ENCODE data around the gene PDLIM7. TPM values are rescaled to one million over a fixed set of nuclear protein-coding genes. Genes with fewer than 3 reads are reported as not detected.

Gene PDLIM7
- total RNA-seq, 1 donor from 2014 or later: 187 TPM

- peak overlapping the region; percentile 87 for H3K4me3 Mint-ChIP-seq
- peaks cover 5% of the 10 kb centered on the region for H3K36me3 Mint-ChIP-seq
- TF ChIP-seq, protein P1, sequence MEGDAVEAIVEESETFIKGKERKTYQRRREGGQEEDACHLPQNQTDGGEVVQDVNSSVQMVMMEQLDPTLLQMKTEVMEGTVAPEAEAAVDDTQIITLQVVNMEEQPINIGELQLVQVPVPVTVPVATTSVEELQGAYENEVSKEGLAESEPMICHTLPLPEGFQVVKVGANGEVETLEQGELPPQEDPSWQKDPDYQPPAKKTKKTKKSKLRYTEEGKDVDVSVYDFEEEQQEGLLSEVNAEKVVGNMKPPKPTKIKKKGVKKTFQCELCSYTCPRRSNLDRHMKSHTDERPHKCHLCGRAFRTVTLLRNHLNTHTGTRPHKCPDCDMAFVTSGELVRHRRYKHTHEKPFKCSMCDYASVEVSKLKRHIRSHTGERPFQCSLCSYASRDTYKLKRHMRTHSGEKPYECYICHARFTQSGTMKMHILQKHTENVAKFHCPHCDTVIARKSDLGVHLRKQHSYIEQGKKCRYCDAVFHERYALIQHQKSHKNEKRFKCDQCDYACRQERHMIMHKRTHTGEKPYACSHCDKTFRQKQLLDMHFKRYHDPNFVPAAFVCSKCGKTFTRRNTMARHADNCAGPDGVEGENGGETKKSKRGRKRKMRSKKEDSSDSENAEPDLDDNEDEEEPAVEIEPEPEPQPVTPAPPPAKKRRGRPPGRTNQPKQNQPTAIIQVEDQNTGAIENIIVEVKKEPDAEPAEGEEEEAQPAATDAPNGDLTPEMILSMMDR (conservative IDR thresholded peaks at IDR 0.05): peak; percentile 90
- peak; percentile 95 for DNase-seq (ENCODE audit: extremely low spot score, unreplicated experiment)
- peaks cover 12% of the 10 kb centered on the region for H3K27me3 Mint-ChIP-seq
- H3K9me3 Mint-ChIP-seq: no peaks in the 10 kb centered on the region
- peaks cover 24% of the 10 kb centered on the region for H3K4me1 Mint-ChIP-seq (ENCODE audit: unreplicated experiment)
- H3K27ac Mint-ChIP-seq: no peak overlapping the region
Measured at GRCh38 chr5:177455036-177455660, 42.3 kb downstream of the PDLIM7 start.

DNA sequence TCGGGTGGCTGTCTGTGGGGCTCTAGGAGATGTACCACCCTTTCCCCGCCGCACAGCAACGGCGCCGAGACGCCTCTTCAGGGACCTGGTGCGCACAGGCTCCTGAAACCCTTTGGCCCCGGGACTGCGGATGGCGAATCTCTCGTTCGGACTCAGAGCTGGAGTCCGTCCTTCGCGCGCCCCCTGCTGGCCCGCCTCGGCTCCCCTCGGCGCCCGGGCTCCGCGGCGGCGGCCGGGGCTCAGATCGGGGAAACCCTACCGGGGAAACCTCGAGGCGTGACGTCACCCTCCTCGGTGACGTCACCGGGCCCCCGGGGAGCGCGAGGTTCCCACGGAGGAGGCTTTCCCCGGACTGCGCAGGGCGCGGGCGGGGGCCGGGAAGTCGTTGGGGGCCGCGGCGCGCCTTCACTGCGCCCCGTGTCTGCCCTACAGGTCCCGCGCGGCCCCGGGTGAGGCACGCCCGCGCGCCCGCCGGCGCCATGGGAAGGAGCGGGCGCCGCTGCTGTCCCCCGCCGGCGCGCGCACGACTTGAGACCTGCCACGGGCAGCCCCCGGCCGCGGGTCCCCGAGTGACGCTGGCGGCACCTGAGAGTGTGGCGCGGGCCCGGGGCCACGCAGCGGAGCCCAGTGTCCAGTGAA is 42.9 kb downstream of the PDLIM7 start:
- Mint-ChIP-seq H3K4me3 (peak overlapping the region; percentile 90), H3K27me3 (peaks cover 12% of the 10 kb centered on the region), H3K36me3 (peaks cover 5% of the 10 kb centered on the region), H3K9me3 (no peaks in the 10 kb centered on the region), H3K27ac (peak overlapping the region; percentile 89), H3K4me1 (ENCODE audit: unreplicated experiment) (peaks cover 24% of the 10 kb centered on the region)
- peak; percentile 98 for DNase-seq (ENCODE audit: extremely low spot score, unreplicated experiment)
- TF ChIP-seq, protein P1 (conservative IDR thresholded peaks at IDR 0.05): peak; percentile 96

DNA sequence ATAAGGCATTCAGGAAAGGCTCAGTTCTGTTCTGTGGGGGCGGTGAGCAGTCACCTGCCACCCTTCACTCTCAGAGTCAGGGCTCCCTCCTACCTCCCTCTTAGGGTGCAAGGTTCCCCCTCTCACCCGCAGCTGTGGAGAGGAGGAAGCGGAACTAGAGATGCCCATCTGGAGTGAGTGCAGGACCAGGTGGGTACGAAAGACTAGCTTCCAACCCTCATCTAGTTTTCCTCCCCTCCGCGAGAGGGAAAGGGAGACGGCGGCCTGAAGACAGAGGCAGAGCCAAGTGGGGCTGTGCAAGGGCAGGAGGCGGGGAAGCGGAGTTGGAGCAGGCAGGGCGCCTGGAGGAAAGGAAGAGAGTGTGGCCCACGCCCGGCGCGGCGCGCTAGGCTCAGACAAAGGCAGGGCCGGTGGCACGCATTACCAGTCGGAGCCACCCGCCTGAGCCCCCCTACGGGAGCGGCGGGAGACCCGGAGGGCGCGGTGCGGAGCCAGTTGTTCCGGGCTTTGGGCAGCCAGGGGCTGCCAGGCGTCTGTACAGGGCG is 43.5 kb downstream of the PDLIM7 start:
- H3K36me3 Mint-ChIP-seq: peaks cover 5% of the 10 kb centered on the region
- peak overlapping the region; percentile 90 for H3K4me3 Mint-ChIP-seq
- peak overlapping the region; percentile 89 for H3K27ac Mint-ChIP-seq
- no peak for DNase-seq (ENCODE audit: extremely low spot score, unreplicated experiment)
- H3K4me1 Mint-ChIP-seq (ENCODE audit: unreplicated experiment): peaks cover 24% of the 10 kb centered on the region
- TF ChIP-seq, protein P1 (conservative IDR thresholded peaks at IDR 0.05): no peak
- peaks cover 12% of the 10 kb centered on the region for H3K27me3 Mint-ChIP-seq
- no peaks in the 10 kb centered on the region for H3K9me3 Mint-ChIP-seq

GRCh38 chr5:177452688-177453638 is 44.4 kb downstream of the PDLIM7 start:
- TF ChIP-seq, protein P1 (conservative IDR thresholded peaks at IDR 0.05): peak; percentile 47
- Mint-ChIP-seq H3K36me3 (peaks cover 5% of the 10 kb centered on the region), H3K27ac (peak overlapping the region; percentile 77), H3K4me3 (peak overlapping the region; percentile 65), H3K27me3 (peaks cover 20% of the 10 kb centered on the region), H3K4me1 (ENCODE audit: unreplicated experiment) (peaks cover 34% of the 10 kb centered on the region), H3K9me3 (no peaks in the 10 kb centered on the region)
- no peak for DNase-seq (ENCODE audit: extremely low spot score, unreplicated experiment)

GRCh38 chr5:177450667-177451424 is 46.6 kb downstream of the PDLIM7 start:
- DNase-seq (ENCODE audit: extremely low spot score, unreplicated experiment): no peak
- Mint-ChIP-seq H3K36me3 (no peaks in the 10 kb centered on the region), H3K4me3 (no peak overlapping the region), H3K4me1 (ENCODE audit: unreplicated experiment) (peaks cover 26% of the 10 kb centered on the region), H3K9me3 (no peaks in the 10 kb centered on the region), H3K27me3 (peaks cover 24% of the 10 kb centered on the region), H3K27ac (peak overlapping the region; percentile 51)
- TF ChIP-seq, protein P1 (conservative IDR thresholded peaks at IDR 0.05): no peak
